Activated CD8-positive, alpha-beta T cell treated with anti-CD3 and anti-CD28 coated beads for 36 hours (primary cell): ENCODE results near the gene HSPA14. TPM values are rescaled to one million over a fixed set of nuclear protein-coding genes. Genes with fewer than 3 reads are reported as not detected.
A peak's percentile ranks its signal among the peaks of the same experiment; 100 is the strongest.

Source experiments
- ATAC-seq: fragments of 200-7000 bp; cut with Tn5 transposase; one replicate; pipeline ENCODE4 v1.10.0; 2021; ENCODE audit warnings: mild to moderate bottlenecking, moderate library complexity
- CTCF ChIA-PET: fragments of 350-600 bp; sonication (Branson Sonifier 250); formaldehyde crosslinking; loops from one replicate; lab custom pipeline; 2021; ENCODE audit warnings: antibody characterized with exemption; lab: Charles Lee
- POLR2A ChIA-PET: fragments of 350-600 bp; sonication (Branson Sonifier 250); formaldehyde crosslinking; loops from one replicate; lab custom pipeline; 2021; ENCODE audit warnings: antibody characterized with exemption; lab: Charles Lee
- DNase-seq: peaks from one replicate; pipeline ENCODE4 v3.0.0-alpha.2; 2020
- H3K27ac Mint-ChIP-seq: one replicate; pipeline ENCODE4 v1.8.0; 2021; ENCODE audit warnings: mild to moderate bottlenecking, mixed read lengths
- H3K27me3 Mint-ChIP-seq: one replicate; pipeline ENCODE4 v1.8.0; 2021; ENCODE audit warnings: mixed read lengths
- H3K36me3 Mint-ChIP-seq: one replicate; pipeline ENCODE4 v1.8.0; 2021; ENCODE audit warnings: low read depth, mixed read lengths
- H3K4me1 Mint-ChIP-seq: one replicate; pipeline ENCODE4 v1.8.0; 2021; ENCODE audit warnings: low read depth, mixed read lengths
- H3K4me3 Mint-ChIP-seq: one replicate; pipeline ENCODE4 v1.8.0; 2021; ENCODE audit warnings: mild to moderate bottlenecking, moderate library complexity, mixed read lengths
- H3K9me3 Mint-ChIP-seq: one replicate; pipeline ENCODE4 v1.8.0; 2021; ENCODE audit warnings: mixed read lengths
- intact Hi-C: fragments of 100-400 bp; cut with micrococcal nuclease; formaldehyde crosslinking; loops from one replicate; pipeline ENCODE4 v1.10.0; 2022
- total RNA-seq, 2 experiments: library from RNA; stranded (reverse); gene quantifications; one replicate each; pipeline ENCODE4 v1.2.3, GENCODE V29; 2021
- TF ChIP-seq, protein P1 (sequence below): fragments of 200-600 bp; IDR thresholded peaks from one replicate; pipeline ENCODE4 v1.8.0; 2022; ENCODE audit warnings: antibody characterized with exemption, mild to moderate bottlenecking

Gene HSPA14, protein sequence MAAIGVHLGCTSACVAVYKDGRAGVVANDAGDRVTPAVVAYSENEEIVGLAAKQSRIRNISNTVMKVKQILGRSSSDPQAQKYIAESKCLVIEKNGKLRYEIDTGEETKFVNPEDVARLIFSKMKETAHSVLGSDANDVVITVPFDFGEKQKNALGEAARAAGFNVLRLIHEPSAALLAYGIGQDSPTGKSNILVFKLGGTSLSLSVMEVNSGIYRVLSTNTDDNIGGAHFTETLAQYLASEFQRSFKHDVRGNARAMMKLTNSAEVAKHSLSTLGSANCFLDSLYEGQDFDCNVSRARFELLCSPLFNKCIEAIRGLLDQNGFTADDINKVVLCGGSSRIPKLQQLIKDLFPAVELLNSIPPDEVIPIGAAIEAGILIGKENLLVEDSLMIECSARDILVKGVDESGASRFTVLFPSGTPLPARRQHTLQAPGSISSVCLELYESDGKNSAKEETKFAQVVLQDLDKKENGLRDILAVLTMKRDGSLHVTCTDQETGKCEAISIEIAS
- total RNA-seq: 10 to 100 TPM; 36.1 to 36.7 TPM

DNA sequence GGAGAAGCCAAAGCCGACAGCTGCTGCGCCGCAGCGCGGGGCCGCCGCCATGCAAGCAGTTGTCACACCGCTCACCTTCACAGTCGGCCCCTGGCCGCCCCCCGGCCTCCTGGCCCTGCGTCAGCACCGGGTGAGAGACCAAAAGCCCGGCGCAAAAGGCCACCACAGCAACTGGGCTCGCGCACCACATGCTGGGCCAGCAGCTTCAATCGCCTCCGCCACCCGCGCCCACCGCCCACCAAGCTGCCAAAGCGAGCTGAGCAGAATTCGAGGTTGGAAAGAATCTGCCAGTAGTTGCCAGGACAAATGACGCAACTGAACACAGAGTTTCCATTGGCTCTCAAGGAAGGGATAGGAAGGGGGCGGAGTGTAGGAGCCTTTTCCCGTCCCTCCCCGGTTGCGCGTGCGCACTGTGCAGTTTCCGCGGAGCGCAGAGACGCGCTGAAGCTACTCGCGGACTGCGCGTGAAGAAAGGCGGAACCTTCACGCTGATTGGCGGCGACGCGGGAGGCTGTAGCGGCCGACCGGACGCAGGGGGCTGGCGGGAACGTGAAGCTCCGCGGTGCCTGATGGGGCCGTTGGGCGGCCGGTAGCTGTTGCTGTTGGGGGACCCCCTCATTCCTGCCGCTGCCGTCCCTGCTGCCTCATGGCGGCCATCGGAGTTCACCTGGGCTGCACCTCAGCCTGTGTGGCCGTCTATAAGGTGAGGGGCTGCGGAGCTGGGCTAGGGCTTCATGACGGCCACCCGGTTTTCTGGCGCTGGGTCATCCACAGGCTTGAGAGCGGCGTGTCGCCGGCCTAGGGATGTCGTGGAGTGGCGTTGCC is at the start of gene HSPA14, which contains the start of the genes CDNF and MSANTD7:
Gene HSPA14, plus strand, starts transcription at position 550 of the 825 bp plus-strand sequence. Its CDS starts 97 bp downstream, at position 647.
Gene CDNF, minus strand, starts transcription at position 281 of the 825 bp plus-strand sequence. Its CDS starts 91 bp downstream, at position 190.
Gene MSANTD7, plus strand, starts transcription at position 550 of the 825 bp plus-strand sequence. CDS start 3,979 bp downstream, outside the sequence.
- peak within 1 kb of the TSS; percentile 98 for H3K27ac Mint-ChIP-seq
- POLR2A ChIA-PET: interaction anchor here (0.6 to 2.4 kb wide), 30 partner anchors 10 to 653 kb away, joined by 3 to 19 read pairs (median 4); partner anchors contain the start of genes DCLRE1C, MEIG1 and SUV39H2
- H3K4me1 Mint-ChIP-seq: peaks cover 24% of the 10 kb centered on the region
- peak; percentile 99 for DNase-seq
- peak; percentile 96 for ATAC-seq
- peaks cover 30% of the 10 kb centered on the region for H3K36me3 Mint-ChIP-seq
- intact Hi-C loops: loop anchor here (10.0 kb wide), 1 partner anchor 117 kb away; the partner anchor contains the start of genes DCLRE1C and MEIG1
- H3K9me3 Mint-ChIP-seq: no peaks in the 10 kb centered on the region
- H3K27me3 Mint-ChIP-seq: no peaks in the 10 kb centered on the region
- TF ChIP-seq, protein P1, sequence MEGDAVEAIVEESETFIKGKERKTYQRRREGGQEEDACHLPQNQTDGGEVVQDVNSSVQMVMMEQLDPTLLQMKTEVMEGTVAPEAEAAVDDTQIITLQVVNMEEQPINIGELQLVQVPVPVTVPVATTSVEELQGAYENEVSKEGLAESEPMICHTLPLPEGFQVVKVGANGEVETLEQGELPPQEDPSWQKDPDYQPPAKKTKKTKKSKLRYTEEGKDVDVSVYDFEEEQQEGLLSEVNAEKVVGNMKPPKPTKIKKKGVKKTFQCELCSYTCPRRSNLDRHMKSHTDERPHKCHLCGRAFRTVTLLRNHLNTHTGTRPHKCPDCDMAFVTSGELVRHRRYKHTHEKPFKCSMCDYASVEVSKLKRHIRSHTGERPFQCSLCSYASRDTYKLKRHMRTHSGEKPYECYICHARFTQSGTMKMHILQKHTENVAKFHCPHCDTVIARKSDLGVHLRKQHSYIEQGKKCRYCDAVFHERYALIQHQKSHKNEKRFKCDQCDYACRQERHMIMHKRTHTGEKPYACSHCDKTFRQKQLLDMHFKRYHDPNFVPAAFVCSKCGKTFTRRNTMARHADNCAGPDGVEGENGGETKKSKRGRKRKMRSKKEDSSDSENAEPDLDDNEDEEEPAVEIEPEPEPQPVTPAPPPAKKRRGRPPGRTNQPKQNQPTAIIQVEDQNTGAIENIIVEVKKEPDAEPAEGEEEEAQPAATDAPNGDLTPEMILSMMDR: no peak
- H3K4me3 Mint-ChIP-seq: peak within 1 kb of the TSS; percentile 95
- CTCF ChIA-PET: interaction anchor here (0.7 to 4.9 kb wide), 14 partner anchors 15 to 653 kb away, joined by 3 to 35 read pairs (median 4); no protein-coding TSS in a partner anchor

DNA sequence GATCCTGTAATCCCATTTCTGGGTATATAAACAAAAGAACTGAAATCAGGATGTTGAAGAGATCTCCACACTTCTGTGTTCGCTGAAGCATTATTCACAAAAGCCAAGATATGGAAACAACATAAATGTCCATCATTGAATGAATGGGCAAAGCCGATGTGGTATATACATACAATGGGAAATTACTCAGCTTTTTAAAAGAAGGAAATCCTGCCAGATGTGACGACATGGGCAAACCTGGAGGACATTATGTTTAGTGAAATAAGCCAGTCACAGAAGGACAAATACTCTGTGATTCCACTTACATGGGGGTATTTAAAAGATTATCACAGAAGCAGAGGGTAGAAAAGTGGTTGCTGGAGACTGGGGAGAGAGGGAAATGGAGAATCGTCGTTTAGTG is 39.5 kb upstream of the HSPA14 start:
- no peak overlapping the region for H3K4me3 Mint-ChIP-seq
- H3K27ac Mint-ChIP-seq: no peak overlapping the region
- CTCF ChIA-PET: interaction anchor here (1.3 kb wide), 1 partner anchor 17 kb away, joined by 3 read pairs; no protein-coding TSS in a partner anchor
- H3K9me3 Mint-ChIP-seq: no peaks in the 10 kb centered on the region
- TF ChIP-seq, protein P1: no peak
- no peaks in the 10 kb centered on the region for H3K4me1 Mint-ChIP-seq
- H3K27me3 Mint-ChIP-seq: no peaks in the 10 kb centered on the region
- no peaks in the 10 kb centered on the region for H3K36me3 Mint-ChIP-seq
- POLR2A ChIA-PET: no interaction called here
- intact Hi-C loops: no loop called here
- no peak for DNase-seq
- no peak for ATAC-seq

DNA sequence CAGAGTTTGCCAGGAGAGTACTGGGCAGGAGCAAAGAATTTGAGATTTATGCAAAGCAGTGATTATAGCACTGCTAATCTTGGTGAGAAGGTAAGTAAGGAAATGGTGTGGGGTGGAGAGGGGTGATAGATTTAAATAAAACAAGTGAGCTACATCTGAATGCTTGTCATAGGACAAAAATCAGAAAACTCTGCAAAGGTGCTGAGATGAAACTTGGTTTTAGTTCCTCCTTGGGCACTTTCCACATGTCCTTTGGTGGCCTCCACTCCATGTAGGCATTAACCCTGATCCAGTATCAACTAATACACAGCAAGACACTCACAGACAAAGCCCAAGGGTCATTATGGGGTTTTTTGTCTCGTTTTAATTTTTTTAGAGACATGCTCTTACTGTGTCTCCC is 37.7 kb upstream of the HSPA14 start:
- intact Hi-C loops: no loop called here
- no peaks in the 10 kb centered on the region for H3K36me3 Mint-ChIP-seq
- TF ChIP-seq, protein P1: no peak
- H3K27ac Mint-ChIP-seq: no peak overlapping the region
- no peak for ATAC-seq
- no peaks in the 10 kb centered on the region for H3K27me3 Mint-ChIP-seq
- ChIA-PET CTCF (no interaction called here), POLR2A (interaction anchor here (0.6 to 1.1 kb wide), 3 partner anchors 48 to 142 kb away, joined by 3 read pairs; no protein-coding TSS in a partner anchor)
- DNase-seq: no peak
- H3K4me3 Mint-ChIP-seq: no peak overlapping the region
- H3K9me3 Mint-ChIP-seq: no peaks in the 10 kb centered on the region
- no peaks in the 10 kb centered on the region for H3K4me1 Mint-ChIP-seq

DNA sequence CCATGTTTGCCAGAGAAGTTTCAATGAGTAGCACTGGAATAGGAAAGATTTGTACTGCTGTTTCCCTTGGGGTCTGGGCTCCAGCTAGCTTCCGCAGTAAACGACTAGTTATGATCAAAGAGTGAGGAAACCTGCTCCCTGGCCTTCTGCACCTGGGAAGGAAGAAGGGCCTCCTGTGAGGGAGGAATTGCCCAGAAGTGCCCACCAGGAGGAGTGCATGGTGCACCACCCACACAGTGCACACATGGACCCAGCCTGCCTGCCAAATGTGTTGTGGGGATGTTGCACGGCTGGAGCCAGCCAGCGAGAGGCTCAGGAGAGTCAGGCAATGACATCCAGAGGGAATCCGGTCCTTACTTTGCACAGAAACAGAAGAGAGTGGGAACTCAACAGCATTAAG is 36.4 kb upstream of the HSPA14 start:
- TF ChIP-seq, protein P1: no peak
- H3K36me3 Mint-ChIP-seq: no peaks in the 10 kb centered on the region
- intact Hi-C loops: no loop called here
- H3K9me3 Mint-ChIP-seq: no peaks in the 10 kb centered on the region
- no peaks in the 10 kb centered on the region for H3K4me1 Mint-ChIP-seq
- DNase-seq (no peak), ATAC-seq (no peak)
- ChIA-PET CTCF (interaction anchor here (0.9 to 1.0 kb wide), 2 partner anchors 9 to 21 kb away, joined by 3 read pairs; no protein-coding TSS in a partner anchor), POLR2A (no interaction called here)
- no peak overlapping the region for H3K27ac Mint-ChIP-seq
- no peaks in the 10 kb centered on the region for H3K27me3 Mint-ChIP-seq
- H3K4me3 Mint-ChIP-seq: no peak overlapping the region
